Measurements from ENCODE around the gene HCN4. TPM values are rescaled to one million over a fixed set of nuclear protein-coding genes. Genes with fewer than 3 reads are reported as not detected.

The HCN4 gene
- total and polyA plus RNA-seq, 2 of the 8 experiments (the other 6 are each of a cell fraction or from before 2014, with no cell fraction given) = 3.7 to 8.5 TPM

DNA sequence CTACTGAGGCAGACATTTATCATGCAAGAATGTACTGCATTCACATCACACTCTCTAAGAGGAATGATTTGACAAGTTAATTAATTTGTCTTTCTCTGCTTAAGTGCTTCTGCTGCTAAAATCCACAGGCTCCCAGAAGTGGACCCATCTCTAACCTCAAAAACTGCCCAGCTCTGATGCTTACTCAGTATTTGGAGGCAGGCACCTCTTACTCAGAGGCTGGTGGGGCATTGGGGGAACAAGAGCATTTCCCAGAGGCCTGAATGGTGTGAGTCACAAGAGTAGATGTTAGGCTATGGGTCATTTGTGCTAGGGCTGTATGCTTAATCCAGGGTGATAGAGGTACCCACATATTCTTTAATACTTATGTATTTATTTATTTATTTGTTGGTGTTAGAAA lies 34.4 kb upstream of the HCN4 start:
- H3K9ac ChIP-seq (replicated peaks in 1 of 4; ENCODE audit: extremely low read depth in 1 of 4, low read depth in 3 of 4, low read length in 3 of 4) = no peak overlapping the region
- H3K79me1 ChIP-seq (ENCODE audit: low read depth, low read length) = no peaks in the 10 kb centered on the region
- H4K20me1 ChIP-seq (replicated peaks in 1 of 2; ENCODE audit: control insufficient read depth in 1 of 2, insufficient read depth in 2 of 2, low read length in 2 of 2) = no peaks in the 10 kb centered on the region
- H3K23ac ChIP-seq (ENCODE audit: insufficient read length) = no peak overlapping the region
- no peaks in the 10 kb centered on the region for H3K36me3 ChIP-seq (ENCODE audit: control insufficient read depth in 2 of 4, insufficient read depth in 4 of 4, low read length in 3 of 4)
- no peak overlapping the region for H3K14ac ChIP-seq (ENCODE audit: insufficient read length)
- ChIA-PET CTCF (ENCODE audit: partially characterized antibody) (no interaction called here), POLR2A (ENCODE audit: partially characterized antibody) (no interaction called here)
- no peak overlapping the region for H3K18ac ChIP-seq (ENCODE audit: extremely low read depth, low read length)
- no peak overlapping the region for H2AK5ac ChIP-seq (ENCODE audit: low read depth, low read length)
- H3K4me3 ChIP-seq (ENCODE audit: extremely low read depth in 1 of 4, insufficient read depth in 2 of 4, low read depth in 3 of 4, low read length in 4 of 4) = no peak overlapping the region
- H4K91ac ChIP-seq (replicated peaks; ENCODE audit: insufficient read length, low read length) = no peak overlapping the region
- H2BK12ac ChIP-seq (ENCODE audit: low read depth, low read length) = no peak overlapping the region
- no peak overlapping the region for H3K4me2 ChIP-seq (ENCODE audit: insufficient read depth in 1 of 2, low read depth in 2 of 2, low read length in 2 of 2)
- FAIRE-seq (no peak), DNase-seq (ENCODE audit: low read depth in 1 of 2, low spot score in 2 of 2) (no peak)
- no peak overlapping the region for H2BK15ac ChIP-seq (ENCODE audit: low read length)
- no peak overlapping the region for H3K56ac ChIP-seq (replicated peaks; ENCODE audit: insufficient read length, low read depth, low read length)
- H3K4ac ChIP-seq (replicated peaks; ENCODE audit: insufficient read length, low read depth, low read length) = no peak overlapping the region
- no peak overlapping the region for H2BK20ac ChIP-seq (ENCODE audit: low read length)
- H2BK120ac ChIP-seq (replicated peaks; ENCODE audit: low read depth, low read length) = no peak overlapping the region
- no peak overlapping the region for H2BK5ac ChIP-seq (ENCODE audit: low read depth, low read length)
- no peaks in the 10 kb centered on the region for H3K9me3 ChIP-seq (ENCODE audit: insufficient read depth in 2 of 2, low read depth in 1 of 2, low read length in 1 of 2)
- no peaks in the 10 kb centered on the region for H3K23me2 ChIP-seq (ENCODE audit: low read depth, low read length)
- H3K27me3 ChIP-seq (replicated peaks in 1 of 4; ENCODE audit: control insufficient read depth in 3 of 4, extremely low read depth in 1 of 4, insufficient read depth in 3 of 4, low read length in 3 of 4) = no peaks in the 10 kb centered on the region
- H2AFZ ChIP-seq (ENCODE audit: low read length) = no peak overlapping the region
- no peak overlapping the region for H3K27ac ChIP-seq (ENCODE audit: low read depth, low read length)
- H3K79me2 ChIP-seq (ENCODE audit: control insufficient read depth in 1 of 2, insufficient read depth in 2 of 2, low read length in 2 of 2) = no peaks in the 10 kb centered on the region
- no peak overlapping the region for H4K8ac ChIP-seq (ENCODE audit: extremely low read depth, insufficient read depth, low read length)
- no peak overlapping the region for H4K5ac ChIP-seq (ENCODE audit: insufficient read length, low read depth, low read length)
- H3K4me1 ChIP-seq (replicated peaks in 1 of 4; ENCODE audit: control insufficient read depth in 3 of 4, insufficient read depth in 4 of 4, low read length in 3 of 4) = peaks cover 0 to 3% (median under 1%) of the 10 kb centered on the region in 4 experiments; a peak in 2 of 7 replicates
- no peak for TF ChIP-seq FOSL1 (IDR thresholded peaks at IDR 0.05; ENCODE audit: insufficient read depth, low read depth, low read length)
- TF ChIP-seq CEBPB (IDR thresholded peaks at IDR 0.05; ENCODE audit: low read depth, low read length) = no peak
- TF ChIP-seq, protein P1, sequence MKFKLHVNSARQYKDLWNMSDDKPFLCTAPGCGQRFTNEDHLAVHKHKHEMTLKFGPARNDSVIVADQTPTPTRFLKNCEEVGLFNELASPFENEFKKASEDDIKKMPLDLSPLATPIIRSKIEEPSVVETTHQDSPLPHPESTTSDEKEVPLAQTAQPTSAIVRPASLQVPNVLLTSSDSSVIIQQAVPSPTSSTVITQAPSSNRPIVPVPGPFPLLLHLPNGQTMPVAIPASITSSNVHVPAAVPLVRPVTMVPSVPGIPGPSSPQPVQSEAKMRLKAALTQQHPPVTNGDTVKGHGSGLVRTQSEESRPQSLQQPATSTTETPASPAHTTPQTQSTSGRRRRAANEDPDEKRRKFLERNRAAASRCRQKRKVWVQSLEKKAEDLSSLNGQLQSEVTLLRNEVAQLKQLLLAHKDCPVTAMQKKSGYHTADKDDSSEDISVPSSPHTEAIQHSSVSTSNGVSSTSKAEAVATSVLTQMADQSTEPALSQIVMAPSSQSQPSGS (IDR thresholded peaks at IDR 0.05; ENCODE audit: low read length) = no peak
- TF ChIP-seq RFX5 (IDR thresholded peaks at IDR 0.05; ENCODE audit: borderline replicate concordance, low read depth, low read length) = no peak
- TF ChIP-seq TEAD4 (IDR thresholded peaks at IDR 0.05; ENCODE audit: low read depth, low read length) = no peak
- TF ChIP-seq SIN3A (conservative IDR thresholded peaks at IDR 0.05 in 1 of 2, IDR thresholded peaks at IDR 0.05 in 1 of 2; ENCODE audit: low read depth in 1 of 2, low read length in 2 of 2) = no peak
- TF ChIP-seq RXRA (IDR thresholded peaks at IDR 0.05; ENCODE audit: insufficient read depth, low read depth, low read length) = no peak
- TF ChIP-seq KDM1A (IDR thresholded peaks at IDR 0.05; ENCODE audit: borderline replicate concordance, low read length) = no peak
- no peak for TF ChIP-seq SIRT6 (IDR thresholded peaks at IDR 0.05; ENCODE audit: low read length)
- TF ChIP-seq, protein P2, sequence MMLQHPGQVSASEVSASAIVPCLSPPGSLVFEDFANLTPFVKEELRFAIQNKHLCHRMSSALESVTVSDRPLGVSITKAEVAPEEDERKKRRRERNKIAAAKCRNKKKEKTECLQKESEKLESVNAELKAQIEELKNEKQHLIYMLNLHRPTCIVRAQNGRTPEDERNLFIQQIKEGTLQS (IDR thresholded peaks at IDR 0.05; ENCODE audit: insufficient read depth, low read depth, low read length) = no peak
- TF ChIP-seq RAD21 (IDR thresholded peaks at IDR 0.05 in 1 of 2, conservative IDR thresholded peaks at IDR 0.05 in 1 of 2; ENCODE audit: low read depth in 2 of 2, low read length in 2 of 2) = no peak
- TF ChIP-seq, protein P3, sequence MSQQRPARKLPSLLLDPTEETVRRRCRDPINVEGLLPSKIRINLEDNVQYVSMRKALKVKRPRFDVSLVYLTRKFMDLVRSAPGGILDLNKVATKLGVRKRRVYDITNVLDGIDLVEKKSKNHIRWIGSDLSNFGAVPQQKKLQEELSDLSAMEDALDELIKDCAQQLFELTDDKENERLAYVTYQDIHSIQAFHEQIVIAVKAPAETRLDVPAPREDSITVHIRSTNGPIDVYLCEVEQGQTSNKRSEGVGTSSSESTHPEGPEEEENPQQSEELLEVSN (IDR thresholded peaks at IDR 0.05) = no peak
